ENCODE results near the gene TMC2.
A peak's percentile ranks its signal among the peaks of the same experiment; 100 is the strongest.

DNA sequence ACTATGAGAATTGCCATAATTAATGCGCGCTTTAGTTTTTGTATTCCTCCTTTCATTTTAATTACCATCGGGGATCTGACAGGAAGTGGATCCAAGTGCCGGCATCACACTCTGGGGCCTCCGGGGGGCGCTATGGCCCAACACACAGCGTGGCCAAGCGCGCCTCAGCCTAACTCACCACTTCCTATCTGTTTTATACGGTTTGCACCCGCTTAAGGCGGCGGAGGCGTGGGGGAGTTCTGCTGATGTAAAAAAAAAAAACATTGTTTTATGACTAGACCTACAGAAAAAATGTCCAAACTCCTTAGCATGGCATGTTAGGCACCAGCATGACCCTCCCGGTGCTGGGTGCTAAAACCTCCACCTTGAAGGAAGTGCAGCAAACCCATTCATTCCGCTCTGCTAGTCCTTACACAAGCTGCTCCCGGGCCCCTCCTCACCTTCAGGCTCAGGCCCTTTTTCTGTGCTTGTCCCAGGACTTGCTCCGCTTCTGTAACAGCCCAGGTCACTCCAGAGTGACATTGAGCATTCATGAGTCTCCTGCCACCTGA is 151.7 kb downstream of the TMC2 start:
- TF ChIP-seq, protein P1, sequence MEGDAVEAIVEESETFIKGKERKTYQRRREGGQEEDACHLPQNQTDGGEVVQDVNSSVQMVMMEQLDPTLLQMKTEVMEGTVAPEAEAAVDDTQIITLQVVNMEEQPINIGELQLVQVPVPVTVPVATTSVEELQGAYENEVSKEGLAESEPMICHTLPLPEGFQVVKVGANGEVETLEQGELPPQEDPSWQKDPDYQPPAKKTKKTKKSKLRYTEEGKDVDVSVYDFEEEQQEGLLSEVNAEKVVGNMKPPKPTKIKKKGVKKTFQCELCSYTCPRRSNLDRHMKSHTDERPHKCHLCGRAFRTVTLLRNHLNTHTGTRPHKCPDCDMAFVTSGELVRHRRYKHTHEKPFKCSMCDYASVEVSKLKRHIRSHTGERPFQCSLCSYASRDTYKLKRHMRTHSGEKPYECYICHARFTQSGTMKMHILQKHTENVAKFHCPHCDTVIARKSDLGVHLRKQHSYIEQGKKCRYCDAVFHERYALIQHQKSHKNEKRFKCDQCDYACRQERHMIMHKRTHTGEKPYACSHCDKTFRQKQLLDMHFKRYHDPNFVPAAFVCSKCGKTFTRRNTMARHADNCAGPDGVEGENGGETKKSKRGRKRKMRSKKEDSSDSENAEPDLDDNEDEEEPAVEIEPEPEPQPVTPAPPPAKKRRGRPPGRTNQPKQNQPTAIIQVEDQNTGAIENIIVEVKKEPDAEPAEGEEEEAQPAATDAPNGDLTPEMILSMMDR (IDR thresholded peaks at IDR 0.05): peak; percentile 86
- TF ChIP-seq, protein P2, sequence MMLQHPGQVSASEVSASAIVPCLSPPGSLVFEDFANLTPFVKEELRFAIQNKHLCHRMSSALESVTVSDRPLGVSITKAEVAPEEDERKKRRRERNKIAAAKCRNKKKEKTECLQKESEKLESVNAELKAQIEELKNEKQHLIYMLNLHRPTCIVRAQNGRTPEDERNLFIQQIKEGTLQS (CRISPR knock-in tag; conservative IDR thresholded peaks at IDR 0.05): no peak
- TF ChIP-seq ELF4 (CRISPR knock-in tag; IDR thresholded peaks at IDR 0.05; ENCODE audit: low read depth) (no peak), CREM (CRISPR knock-in tag; IDR thresholded peaks at IDR 0.05) (no peak), TCF7 (CRISPR knock-in tag; IDR thresholded peaks at IDR 0.05; ENCODE audit: low read depth) (no peak), NFE2L1 (CRISPR knock-in tag; IDR thresholded peaks at IDR 0.05) (no peak)
- TF ChIP-seq, protein P3, sequence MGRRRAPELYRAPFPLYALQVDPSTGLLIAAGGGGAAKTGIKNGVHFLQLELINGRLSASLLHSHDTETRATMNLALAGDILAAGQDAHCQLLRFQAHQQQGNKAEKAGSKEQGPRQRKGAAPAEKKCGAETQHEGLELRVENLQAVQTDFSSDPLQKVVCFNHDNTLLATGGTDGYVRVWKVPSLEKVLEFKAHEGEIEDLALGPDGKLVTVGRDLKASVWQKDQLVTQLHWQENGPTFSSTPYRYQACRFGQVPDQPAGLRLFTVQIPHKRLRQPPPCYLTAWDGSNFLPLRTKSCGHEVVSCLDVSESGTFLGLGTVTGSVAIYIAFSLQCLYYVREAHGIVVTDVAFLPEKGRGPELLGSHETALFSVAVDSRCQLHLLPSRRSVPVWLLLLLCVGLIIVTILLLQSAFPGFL (CRISPR knock-in tag; IDR thresholded peaks at IDR 0.05; ENCODE audit: borderline replicate concordance): no peak
- TF ChIP-seq, protein P4, sequence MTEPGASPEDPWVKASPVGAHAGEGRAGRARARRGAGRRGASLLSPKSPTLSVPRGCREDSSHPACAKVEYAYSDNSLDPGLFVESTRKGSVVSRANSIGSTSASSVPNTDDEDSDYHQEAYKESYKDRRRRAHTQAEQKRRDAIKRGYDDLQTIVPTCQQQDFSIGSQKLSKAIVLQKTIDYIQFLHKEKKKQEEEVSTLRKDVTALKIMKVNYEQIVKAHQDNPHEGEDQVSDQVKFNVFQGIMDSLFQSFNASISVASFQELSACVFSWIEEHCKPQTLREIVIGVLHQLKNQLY (CRISPR knock-in tag; IDR thresholded peaks at IDR 0.05): no peak
- TF ChIP-seq, protein P5, sequence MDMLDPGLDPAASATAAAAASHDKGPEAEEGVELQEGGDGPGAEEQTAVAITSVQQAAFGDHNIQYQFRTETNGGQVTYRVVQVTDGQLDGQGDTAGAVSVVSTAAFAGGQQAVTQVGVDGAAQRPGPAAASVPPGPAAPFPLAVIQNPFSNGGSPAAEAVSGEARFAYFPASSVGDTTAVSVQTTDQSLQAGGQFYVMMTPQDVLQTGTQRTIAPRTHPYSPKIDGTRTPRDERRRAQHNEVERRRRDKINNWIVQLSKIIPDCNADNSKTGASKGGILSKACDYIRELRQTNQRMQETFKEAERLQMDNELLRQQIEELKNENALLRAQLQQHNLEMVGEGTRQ (CRISPR knock-in tag; IDR thresholded peaks at IDR 0.05): no peak

Measured in WTC11 (cell line).